HG03045 (cell line): ENCODE results near the gene DUS3L.

Experiments used
- ATAC-seq: cut with Tn5 transposase; IDR thresholded peaks from one replicate; pipeline ENCODE4 v1.9.1; 2021; ENCODE audit warnings: mild to moderate bottlenecking, moderate library complexity; ENCODE audit not compliant: unreplicated experiment

The DUS3L gene

GRCh38 chr19:5790559-5791520, at the start of gene DUS3L:
Gene DUS3L (minus strand): TSS chr19:5791163. CDS start chr19:5791141, 22 bp downstream.
- peak; percentile 84 for ATAC-seq

- no peak for ATAC-seq
These were observed 48.4 kb upstream of the DUS3L start, which contains the start of gene FUT6 for GRCh38 chr19:5839065-5840017. Gene FUT6 (minus strand): TSS chr19:5839702. CDS start chr19:5832567, 7,135 bp downstream.

- no peak for ATAC-seq
These were observed 47.5 kb upstream of the DUS3L start for GRCh38 chr19:5838353-5839064.

- ATAC-seq = no peak
These were observed 46.9 kb upstream of the DUS3L start for GRCh38 chr19:5837761-5838352.

GRCh38 chr19:5832527-5833216, 41.7 kb upstream of the DUS3L start:
- no peak for ATAC-seq

GRCh38 chr19:5832061-5832460, 41.1 kb upstream of the DUS3L start:
- no peak for ATAC-seq

- ATAC-seq = no peak
These were observed 40.2 kb upstream of the DUS3L start for GRCh38 chr19:5831159-5831558.

GRCh38 chr19:5829567-5830310, 38.8 kb upstream of the DUS3L start:
- ATAC-seq = no peak

- ATAC-seq = no peak
These were observed 38.0 kb upstream of the DUS3L start for GRCh38 chr19:5828661-5829566.

GRCh38 chr19:5827891-5828660, 37.1 kb upstream of the DUS3L start:
- peak; percentile 68 for ATAC-seq

- ATAC-seq = no peak
These were observed 36.5 kb upstream of the DUS3L start for GRCh38 chr19:5827342-5827890.

GRCh38 chr19:5826531-5827341, 35.8 kb upstream of the DUS3L start:
- ATAC-seq = no peak

GRCh38 chr19:5825178-5825577, 34.2 kb upstream of the DUS3L start:
- no peak for ATAC-seq

GRCh38 chr19:5824751-5825150, 33.8 kb upstream of the DUS3L start:
- no peak for ATAC-seq

- no peak for ATAC-seq
These were observed 32.8 kb upstream of the DUS3L start for GRCh38 chr19:5823579-5824281.
